Endothelial cell of umbilical vein (primary cell): ENCODE measurements around the gene MDN1. TPM values are rescaled to one million over a fixed set of nuclear protein-coding genes. Genes with fewer than 3 reads are reported as not detected.

Source experiments
- BruUV-seq: library from RNA; stranded (reverse); fragments of 400-500 nt; replicated peaks from 2 replicates; lab custom pipeline; 2021; lab: Mats Ljungman, UMichigan
- CTCF ChIA-PET: fragments of 300-600, 350-600 bp; sonication (Branson Sonifier 250); formaldehyde crosslinking; loops from one replicate; lab custom pipeline; 2021; ENCODE audit warnings: antibody characterized with exemption, inconsistent platforms; lab: Charles Lee
- POLR2A ChIA-PET: fragments of 300-600, 350-600 bp; sonication (Branson Sonifier 250); formaldehyde crosslinking; loops from one replicate; lab custom pipeline; 2021; ENCODE audit warnings: antibody characterized with exemption, inconsistent platforms; lab: Charles Lee
- DNase-seq: peaks from one replicate; pipeline ENCODE4 v3.0.0-alpha.2; 2011; ENCODE audit warnings: low read depth, low spot score
- FAIRE-seq: peaks from 2 replicates; lab custom pipeline; 2011; peaks lifted over from hg19 to GRCh38; lab: Jason Lieb, UNC
- H2AFZ ChIP-seq: 2 replicates; pipeline ENCODE4 v1.6.0; 2012; ENCODE audit warnings: low read depth, low read length, control low read depth, inconsistent platforms
- H3K27ac ChIP-seq: 2 replicates; pipeline ENCODE4 v1.5.1; 2011; ENCODE audit warnings: low read depth, mild to moderate bottlenecking, control low read depth, low read length, moderate library complexity; ENCODE audit not compliant: insufficient read depth
- H3K27me3 ChIP-seq, 2 experiments: 2 replicates each; pipeline versions ENCODE4 v1.6.0 to v1.6.1; 2011; ENCODE audit warnings: low read length in 2 of 2, mixed read lengths in 1 of 2; ENCODE audit not compliant: control insufficient read depth in 2 of 2, insufficient read depth in 2 of 2
- H3K36me3 ChIP-seq, 2 experiments: 2 replicates in 1 of 2; 3 replicates in 1 of 2; pipeline ENCODE4 v1.5.1; 2011; ENCODE audit warnings: low read length in 2 of 2, mild to moderate bottlenecking in 1 of 2, moderate library complexity in 1 of 2; ENCODE audit not compliant: control insufficient read depth in 2 of 2, insufficient read depth in 2 of 2; ENCODE audit errors: extremely low read depth in 1 of 2
- H3K4me1 ChIP-seq: 3 replicates; pipeline ENCODE4 v1.5.1; 2011; ENCODE audit warnings: mild to moderate bottlenecking, low read length; ENCODE audit not compliant: control insufficient read depth, insufficient read depth; ENCODE audit errors: extremely low read depth
- H3K4me2 ChIP-seq: 2 replicates; pipeline ENCODE4 v1.6.1; 2011; ENCODE audit warnings: low read length, control low read depth, mixed read lengths; ENCODE audit not compliant: insufficient read depth
- H3K4me3 ChIP-seq, 3 experiments: fragments of 200-600 bp in 1 of 3; sonication (generic), shearing (Covaris generic) in 1 of 3; replicated peaks in 1 of 3; 2 replicates each; pipeline ENCODE4 v1.5.1; 2011 to 2016; ENCODE audit warnings: control low read depth in 3 of 3, low read length in 3 of 3, mild to moderate bottlenecking in 2 of 3, inconsistent platforms in 1 of 3, low read depth in 1 of 3, moderate library complexity in 1 of 3; ENCODE audit not compliant: insufficient read depth in 1 of 3
- H3K79me2 ChIP-seq: 2 replicates; pipeline ENCODE4 v1.6.0; 2012; ENCODE audit warnings: low read length, inconsistent platforms; ENCODE audit not compliant: control insufficient read depth, insufficient read depth
- H3K9ac ChIP-seq: replicated peaks from 2 replicates; pipeline ENCODE3; 2011; ENCODE audit warnings: low read length, control low read depth; ENCODE audit not compliant: insufficient read depth; ENCODE audit errors: extremely low read depth
- H3K9me1 ChIP-seq: replicated peaks from 3 replicates; pipeline ENCODE4 v1.6.0; 2011; ENCODE audit warnings: mild to moderate bottlenecking, low read length; ENCODE audit not compliant: control insufficient read depth, insufficient read depth; ENCODE audit errors: extremely low read depth
- H3K9me3 ChIP-seq: replicated peaks from 2 replicates; pipeline ENCODE4 v1.5.1; 2012; ENCODE audit warnings: low read length, inconsistent platforms; ENCODE audit not compliant: control insufficient read depth, insufficient read depth
- H4K20me1 ChIP-seq: replicated peaks from 2 replicates; pipeline ENCODE3; 2011; ENCODE audit warnings: mild to moderate bottlenecking, low read length; ENCODE audit not compliant: control insufficient read depth, insufficient read depth; ENCODE audit errors: extremely low read depth
- EZH2 ChIP-seq: IDR thresholded peaks from 2 replicates; pipeline ENCODE4 v1.6.1; 2012; ENCODE audit warnings: borderline replicate concordance, low read depth, mild to moderate bottlenecking, moderate library complexity, low read length, inconsistent platforms; ENCODE audit not compliant: severe bottlenecking
- FOS ChIP-seq: IDR thresholded peaks from 2 replicates; pipeline ENCODE4 v1.6.1; 2011; ENCODE audit warnings: mild to moderate bottlenecking, low read length, moderate library complexity, borderline replicate concordance; ENCODE audit not compliant: insufficient read depth
- GATA2 ChIP-seq: IDR thresholded peaks from 2 replicates; pipeline ENCODE4 v1.7.0; 2011; ENCODE audit warnings: low read depth, mild to moderate bottlenecking, moderate library complexity, mixed read lengths, low read length; ENCODE audit not compliant: insufficient read length, insufficient read depth
- JUN ChIP-seq: IDR thresholded peaks from 2 replicates; pipeline ENCODE4 v1.6.1; 2011; ENCODE audit warnings: borderline replicate concordance, low read depth; ENCODE audit not compliant: insufficient read length, insufficient read depth
- MAX ChIP-seq: IDR thresholded peaks from 2 replicates; pipeline ENCODE4 v1.6.1; 2011; ENCODE audit not compliant: insufficient read depth, insufficient read length
- MYC ChIP-seq: IDR thresholded peaks from one replicate; pipeline ENCODE4 v1.6.1; 2011; ENCODE audit warnings: mild to moderate bottlenecking, low read depth, low read length
- POLR2A ChIP-seq: IDR thresholded peaks from 2 replicates; pipeline ENCODE4 v1.6.1; 2012; ENCODE audit warnings: low read depth, mild to moderate bottlenecking, control low read depth, low read length
- POLR2AphosphoS5 ChIP-seq: IDR thresholded peaks from 2 replicates; pipeline ENCODE4 v1.6.1; 2012; ENCODE audit warnings: low read depth, mild to moderate bottlenecking, control low read depth, low read length, moderate library complexity; ENCODE audit not compliant: insufficient read depth
- dilution Hi-C: fragments of 300-500 bp; cut with MboI; formaldehyde crosslinking; loops from one replicate; pipeline ENCODE4 v1.15.0; 2019; ENCODE audit warnings: low sequenced_read_pairs; ENCODE audit not compliant: extremely low pct_ligation_motif_present
- intact Hi-C: fragments of 100-400 bp; cut with micrococcal nuclease; formaldehyde crosslinking; loops from one replicate; pipeline ENCODE4 v1.10.0; 2022
- polyA plus RNA-seq, 4 experiments: library from polyadenylated mRNA; depleted of rRNA in 3 of 4; stranded (reverse) in 3 of 4; unstranded in 1 of 4; fragments of >200 nt; gene quantifications; 2 replicates each; pipeline versions ENCODE4 v1.2.1 to v1.2.3, GENCODE V29; 2011 to 2012; ENCODE audit warnings: missing spikeins in 1 of 4
- total RNA-seq: library from RNA; stranded (reverse); gene quantifications from 2 replicates; pipeline ENCODE4 v1.2.3, GENCODE V29; 2021
- TF ChIP-seq, protein P1 (sequence below), 2 donors: IDR thresholded peaks; 1 replicate in 1 of 2; 2 replicates in 1 of 2; pipeline ENCODE4 v1.5.1; 2011; ENCODE audit warnings: low read length in 2 of 2, mild to moderate bottlenecking in 2 of 2, moderate library complexity in 2 of 2, control low read depth in 1 of 2, inconsistent platforms in 1 of 2, low read depth in 1 of 2; ENCODE audit not compliant: insufficient read depth in 1 of 2; ENCODE audit errors: extremely low read depth in 1 of 2

Gene MDN1
- total and polyA plus RNA-seq, 2 donors (not counting 3 experiments of a cell fraction or from before 2014, with no cell fraction given), result 9.2 to 39.6 TPM

- Histone ChIP-seq H3K9ac (no peak overlapping the region), H3K4me2 (no peak overlapping the region), H3K9me3 (no peaks in the 10 kb centered on the region), H3K9me1 (no peaks in the 10 kb centered on the region), H3K27me3 (no peaks in the 10 kb centered on the region), H2AFZ (no peak overlapping the region), H3K27ac (no peak overlapping the region), H3K36me3 (peaks cover 5 to 15% of the 10 kb centered on the region in 2 experiments), H3K4me1 (no peaks in the 10 kb centered on the region), H4K20me1 (no peaks in the 10 kb centered on the region), H3K4me3 (no peak overlapping the region), H3K79me2 (no peaks in the 10 kb centered on the region)
- no peak for FAIRE-seq
- POLR2A ChIA-PET, result no interaction called here
- CTCF ChIA-PET, result interaction anchor here (0.7 kb wide), 1 partner anchor 9 kb away, joined by 3 read pairs; no protein-coding TSS in a partner anchor
- TF ChIP-seq POLR2AphosphoS5 (no peak), MYC (no peak), JUN (no peak), GATA2 (no peak), MAX (no peak), FOS (no peak), POLR2A (no peak), EZH2 (no peak)
- TF ChIP-seq, protein P1, sequence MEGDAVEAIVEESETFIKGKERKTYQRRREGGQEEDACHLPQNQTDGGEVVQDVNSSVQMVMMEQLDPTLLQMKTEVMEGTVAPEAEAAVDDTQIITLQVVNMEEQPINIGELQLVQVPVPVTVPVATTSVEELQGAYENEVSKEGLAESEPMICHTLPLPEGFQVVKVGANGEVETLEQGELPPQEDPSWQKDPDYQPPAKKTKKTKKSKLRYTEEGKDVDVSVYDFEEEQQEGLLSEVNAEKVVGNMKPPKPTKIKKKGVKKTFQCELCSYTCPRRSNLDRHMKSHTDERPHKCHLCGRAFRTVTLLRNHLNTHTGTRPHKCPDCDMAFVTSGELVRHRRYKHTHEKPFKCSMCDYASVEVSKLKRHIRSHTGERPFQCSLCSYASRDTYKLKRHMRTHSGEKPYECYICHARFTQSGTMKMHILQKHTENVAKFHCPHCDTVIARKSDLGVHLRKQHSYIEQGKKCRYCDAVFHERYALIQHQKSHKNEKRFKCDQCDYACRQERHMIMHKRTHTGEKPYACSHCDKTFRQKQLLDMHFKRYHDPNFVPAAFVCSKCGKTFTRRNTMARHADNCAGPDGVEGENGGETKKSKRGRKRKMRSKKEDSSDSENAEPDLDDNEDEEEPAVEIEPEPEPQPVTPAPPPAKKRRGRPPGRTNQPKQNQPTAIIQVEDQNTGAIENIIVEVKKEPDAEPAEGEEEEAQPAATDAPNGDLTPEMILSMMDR (IDR thresholded peaks at IDR 0.05; ENCODE audit: extremely low read depth in 1 of 2, insufficient read depth in 1 of 2, low read depth in 1 of 2, low read length in 2 of 2), result no peak
- dilution Hi-C loops, result no loop called here
- DNase-seq, result no peak
- no TSS peak for BruUV-seq
- intact Hi-C loops, result no loop called here
These were observed 69.3 kb downstream of the MDN1 start for GRCh38 chr6:89750338-89750737.
